GM19467 (cell line): ENCODE results near the gene TIGD2.

ENCODE experiments used
- ATAC-seq: cut with Tn5 transposase; IDR thresholded peaks from one replicate; pipeline ENCODE4 v1.9.1; 2021; ENCODE audit warnings: mild to moderate bottlenecking, moderate library complexity; ENCODE audit not compliant: unreplicated experiment

Gene TIGD2

DNA sequence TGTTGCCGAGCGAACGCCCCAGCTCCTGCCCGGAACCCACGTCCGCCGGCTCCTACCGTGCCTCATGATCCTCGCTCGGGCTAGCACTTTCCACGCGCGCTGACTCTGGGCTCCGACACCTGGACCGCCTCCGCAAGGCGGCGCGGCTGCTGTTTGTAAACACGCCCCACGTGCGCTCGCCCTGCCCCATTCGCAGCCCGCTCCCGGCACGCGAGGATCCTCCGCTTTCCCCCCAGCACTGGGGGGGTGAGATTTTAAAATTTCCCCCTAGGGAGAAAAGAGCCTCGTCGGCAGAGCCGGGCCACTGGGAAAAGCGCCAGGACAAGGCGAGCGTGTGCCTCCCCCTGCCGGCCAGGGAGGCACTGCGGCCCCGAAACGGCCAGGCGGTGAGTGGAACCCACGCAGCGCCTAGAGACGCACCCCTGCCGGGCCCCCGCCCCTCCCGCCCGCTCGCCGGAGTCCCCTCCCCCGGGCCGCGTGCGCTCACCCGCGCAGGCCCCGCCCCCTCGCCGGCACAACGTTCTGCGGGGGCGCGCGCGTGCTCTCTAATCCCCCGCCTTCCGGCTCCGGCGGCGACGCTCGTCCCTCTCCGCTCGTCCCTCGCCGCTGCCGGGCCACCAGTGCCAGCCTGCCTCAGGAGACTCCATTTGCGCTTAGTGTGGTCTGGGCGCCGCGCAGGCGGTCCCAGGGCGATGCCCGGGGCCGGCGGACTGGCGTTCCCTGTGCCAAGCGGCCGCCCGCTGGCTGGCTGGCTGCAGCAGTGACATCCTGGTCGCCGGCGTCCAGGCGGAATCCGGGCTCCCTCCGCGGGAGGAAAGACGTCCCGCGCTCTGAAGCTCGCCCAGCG is at the start of gene TIGD2:
TSS of gene TIGD2 (plus strand) at position 548 of the 847 bp plus-strand sequence. CDS start 1,442 bp downstream, outside the sequence.
- ATAC-seq: peak; percentile 87

DNA sequence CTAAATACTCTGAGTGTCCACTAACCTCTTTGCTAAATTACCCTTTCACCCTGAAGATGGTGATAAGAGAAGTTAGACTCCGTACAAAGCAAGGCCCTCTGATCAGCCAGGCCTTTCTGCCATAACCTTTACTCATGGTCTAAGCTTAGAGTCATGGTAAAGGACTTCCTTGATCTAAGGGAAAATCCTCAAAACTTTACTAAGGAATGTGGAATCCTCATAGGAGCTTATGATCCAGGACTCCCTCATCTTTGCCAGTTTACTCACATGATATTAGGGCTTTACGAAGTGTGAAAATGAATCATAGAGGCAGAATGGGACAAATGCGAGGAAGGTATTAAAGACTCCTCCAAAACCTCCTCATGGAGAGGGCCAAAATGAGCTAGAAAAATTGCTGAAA is 46.5 kb upstream of the TIGD2 start:
- no peak for ATAC-seq

DNA sequence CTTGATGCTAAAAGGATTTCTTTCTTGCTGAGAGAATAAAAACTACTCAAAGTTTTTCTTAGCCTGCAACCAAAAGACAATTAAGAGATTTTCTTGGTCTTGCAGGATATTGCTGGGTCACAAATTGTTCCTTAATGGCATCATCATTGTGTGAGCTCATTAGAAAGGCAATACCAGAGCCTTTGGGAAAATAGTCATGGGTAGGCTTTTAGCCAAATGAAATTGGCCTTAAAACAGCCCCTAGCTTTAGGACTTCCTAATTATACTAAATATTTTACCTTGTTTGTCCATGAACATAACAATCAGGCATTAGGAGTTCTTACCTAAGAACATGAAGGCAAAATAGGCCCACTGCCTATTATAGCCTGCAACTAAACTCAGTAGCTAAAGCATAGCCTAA is 43.9 kb upstream of the TIGD2 start:
- ATAC-seq: no peak

DNA sequence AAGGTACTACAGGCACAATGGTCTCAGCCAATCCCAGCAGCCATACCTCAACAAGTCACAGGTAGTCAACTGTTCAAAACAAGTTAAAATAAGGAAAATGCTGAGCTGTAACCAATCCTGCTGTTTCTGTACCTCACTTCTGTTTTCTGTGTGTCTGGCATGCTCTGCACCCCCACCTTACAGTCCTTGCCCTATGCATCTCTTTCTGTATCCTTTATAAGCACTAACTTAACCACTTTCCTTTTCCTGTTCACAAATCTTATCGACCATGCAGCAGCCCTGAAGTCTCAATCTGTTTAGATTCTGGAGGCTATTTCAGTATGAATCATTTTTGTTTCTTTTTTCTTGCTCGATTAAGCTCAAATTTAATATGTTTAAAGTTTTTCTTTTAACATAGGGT is 41.9 kb upstream of the TIGD2 start:
- peak; percentile 76 for ATAC-seq

DNA sequence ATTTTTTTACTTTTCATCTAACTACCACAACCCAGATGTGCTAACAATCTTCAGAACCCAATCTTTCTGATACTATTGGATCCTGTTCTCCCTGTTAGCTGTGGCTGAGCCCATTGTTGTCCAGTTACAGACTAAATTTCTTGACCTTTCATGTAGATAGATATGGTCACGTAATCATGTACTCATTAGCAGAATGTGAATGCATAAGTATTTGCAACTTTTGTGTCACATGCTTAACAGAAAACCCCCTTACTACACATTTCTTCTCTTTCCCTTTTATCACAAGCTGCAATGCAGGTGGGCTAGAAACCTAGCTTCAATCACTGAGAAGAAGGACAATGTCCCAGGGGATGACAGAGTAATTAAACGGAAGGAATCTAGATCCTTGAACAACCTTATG is 41.3 kb upstream of the TIGD2 start:
- no peak for ATAC-seq

DNA sequence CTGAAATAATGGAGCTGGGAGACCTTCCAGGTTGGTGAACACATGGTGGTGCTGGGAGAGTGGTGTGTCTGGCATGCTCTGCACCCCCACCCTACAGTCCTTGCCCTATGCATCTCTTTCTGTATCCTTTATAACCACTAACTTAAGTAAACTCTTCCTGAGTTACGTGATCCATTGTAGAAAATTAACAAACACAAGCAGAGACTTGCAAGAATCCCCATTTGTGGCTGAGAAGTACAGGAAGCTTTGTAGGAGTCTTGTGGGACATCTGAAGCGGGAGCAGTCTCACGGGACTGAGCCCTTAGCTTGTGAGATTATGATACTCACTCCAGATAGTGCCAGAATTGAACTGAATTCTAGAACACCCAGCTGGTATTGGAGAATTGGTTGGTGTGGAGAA is 40.0 kb upstream of the TIGD2 start:
- no peak for ATAC-seq

DNA sequence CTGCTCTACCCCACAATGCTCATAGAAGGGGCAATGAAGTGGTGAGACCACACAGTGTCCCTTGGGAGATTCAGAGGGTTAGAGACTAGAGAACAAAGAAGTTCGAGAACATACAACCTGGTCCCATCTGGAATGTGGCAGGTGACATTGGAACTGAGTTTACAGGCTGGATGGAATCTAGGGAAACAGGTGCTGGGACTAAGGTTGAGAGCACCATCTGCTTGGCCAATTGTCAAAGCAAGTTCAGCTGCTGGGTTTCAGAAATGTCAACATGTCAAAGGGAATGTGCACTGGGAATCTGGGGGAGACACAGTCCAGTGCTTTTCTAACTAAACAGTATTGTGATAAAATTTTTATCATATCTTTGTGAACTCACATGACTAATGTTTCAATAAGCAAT is 38.4 kb upstream of the TIGD2 start:
- ATAC-seq: no peak

DNA sequence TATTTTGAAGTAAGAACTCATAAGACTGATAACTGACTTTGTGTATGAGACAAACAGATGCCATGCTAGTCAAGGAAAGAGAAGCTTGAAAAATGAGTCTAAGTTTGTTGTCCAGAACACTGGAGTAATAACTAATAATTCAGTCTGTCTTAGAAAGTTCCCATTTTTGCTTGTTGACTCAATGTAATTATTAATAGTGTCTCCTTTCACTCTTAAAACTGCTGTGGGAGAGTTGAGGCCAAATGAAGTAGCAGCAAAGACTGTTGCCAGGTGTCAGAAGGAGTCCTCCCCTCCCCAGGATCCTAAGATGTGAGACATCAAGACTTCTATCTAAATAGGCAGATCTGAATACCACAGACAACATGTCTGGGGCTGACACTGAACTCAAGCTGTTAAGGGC is 33.6 kb upstream of the TIGD2 start:
- no peak for ATAC-seq

DNA sequence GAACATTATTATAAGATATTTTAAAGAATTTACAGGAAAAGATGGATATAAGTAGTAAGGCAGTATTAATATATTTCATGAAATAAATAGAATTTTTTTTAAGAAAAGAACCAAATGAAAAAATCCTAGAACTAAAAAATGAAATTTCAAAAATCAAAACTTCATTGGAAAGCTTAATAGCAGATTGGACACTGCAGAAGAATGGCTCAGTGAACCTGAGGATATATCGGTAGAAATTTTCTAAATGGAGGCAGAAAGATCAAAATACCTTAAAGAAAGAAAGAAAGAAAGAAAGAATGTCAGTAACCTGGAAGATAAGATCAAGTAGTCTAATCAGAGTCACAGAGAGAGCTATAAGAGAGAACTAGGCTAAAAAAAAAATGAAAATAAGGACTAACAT is 33.0 kb upstream of the TIGD2 start:
- no peak for ATAC-seq

DNA sequence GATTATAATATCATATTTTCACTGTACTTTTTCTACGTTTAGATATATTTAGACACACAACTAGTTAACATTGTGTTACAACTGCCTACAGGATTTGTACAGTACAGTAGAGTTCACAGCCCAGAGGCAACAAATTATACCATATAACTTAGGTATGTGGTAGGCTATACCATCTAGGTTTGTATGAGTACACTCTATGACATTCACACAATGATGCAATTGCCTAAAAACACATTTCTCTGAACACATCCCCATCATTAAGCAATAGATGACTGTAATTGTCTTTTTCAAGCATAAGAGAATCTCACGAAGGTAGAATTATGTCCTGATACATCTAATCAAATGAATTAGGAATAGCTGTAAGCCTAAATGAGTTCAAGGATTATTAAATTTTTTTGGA is 12.3 kb upstream of the TIGD2 start:
- ATAC-seq: no peak

DNA sequence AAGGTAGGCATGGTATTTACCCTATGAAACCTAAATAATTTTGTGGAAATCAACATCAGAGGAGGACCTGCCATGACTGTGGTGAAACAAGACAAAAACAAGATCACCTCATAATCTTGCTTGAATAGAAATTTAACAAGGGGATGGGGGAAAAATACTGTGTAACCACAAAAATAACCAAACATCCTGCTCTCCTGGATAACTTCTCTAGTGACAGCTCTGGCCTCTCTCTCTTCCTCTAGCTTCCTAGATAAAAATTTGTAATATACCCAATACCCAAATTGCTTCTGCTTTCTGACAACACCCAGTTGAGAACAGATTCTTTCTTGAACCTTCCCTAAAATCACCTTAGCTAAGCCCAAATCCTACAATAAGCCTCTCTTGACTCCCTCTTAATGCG is 11.9 kb upstream of the TIGD2 start:
- ATAC-seq: no peak

DNA sequence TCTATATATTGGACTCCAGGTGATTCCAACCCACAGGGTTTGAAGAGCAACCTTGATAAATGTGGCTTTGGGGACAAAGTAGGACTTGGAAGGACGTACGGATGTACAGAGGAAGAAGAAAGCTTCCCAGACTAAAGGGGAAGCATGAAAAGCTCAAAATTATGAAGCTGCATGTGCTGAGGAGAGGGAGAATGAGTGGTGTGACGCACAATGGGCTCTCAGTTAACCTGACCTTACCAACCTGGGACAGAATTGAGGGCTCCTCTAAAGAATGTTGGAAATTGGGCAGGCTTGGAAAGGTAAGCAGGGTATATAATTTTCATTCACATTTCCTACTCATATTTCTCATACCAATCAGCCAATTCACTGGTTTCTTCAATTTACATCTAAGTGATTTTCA is 10.5 kb upstream of the TIGD2 start:
- no peak for ATAC-seq

DNA sequence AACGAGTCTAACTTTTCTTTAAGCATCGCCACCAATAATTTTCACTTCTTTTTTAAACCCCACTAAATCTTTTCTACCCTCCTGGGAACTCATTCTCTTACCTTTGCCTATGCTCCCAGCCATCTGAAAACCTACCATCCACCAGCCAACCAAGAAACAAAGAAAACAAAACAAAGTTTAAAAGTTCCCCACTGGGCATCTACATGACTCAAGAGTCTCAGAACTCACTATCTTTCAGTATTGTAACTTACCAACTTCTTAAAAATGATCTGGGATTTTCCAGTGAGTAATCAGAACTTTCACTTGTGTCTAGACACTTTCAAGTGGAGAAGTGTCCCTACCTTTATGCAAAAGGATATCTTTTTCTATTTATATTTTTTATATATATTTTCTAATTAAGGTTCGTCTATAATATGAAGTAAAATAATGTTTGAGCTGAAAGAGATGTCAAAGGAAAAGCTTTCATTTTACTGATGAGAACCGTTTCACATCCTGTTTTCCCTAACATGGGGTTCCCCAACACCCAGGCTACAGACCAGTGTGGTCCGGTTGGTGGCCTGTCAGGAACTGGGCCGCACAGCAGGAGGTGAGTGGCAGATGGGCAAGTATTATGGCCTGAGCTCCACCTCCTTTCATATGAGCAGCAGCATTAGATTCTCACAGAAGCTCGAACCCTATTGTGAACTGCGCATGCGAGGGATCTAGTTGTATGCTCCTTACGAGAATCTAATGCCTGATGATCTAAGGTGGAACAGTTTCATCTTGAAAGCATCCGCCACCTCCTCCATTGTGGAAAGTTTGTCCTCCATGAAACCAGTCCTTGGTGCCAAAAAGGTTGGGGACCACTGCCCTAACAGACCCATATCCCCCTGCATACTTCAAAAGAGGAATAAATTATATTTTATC is 9.8 kb upstream of the TIGD2 start:
- peak; percentile 96 for ATAC-seq

DNA sequence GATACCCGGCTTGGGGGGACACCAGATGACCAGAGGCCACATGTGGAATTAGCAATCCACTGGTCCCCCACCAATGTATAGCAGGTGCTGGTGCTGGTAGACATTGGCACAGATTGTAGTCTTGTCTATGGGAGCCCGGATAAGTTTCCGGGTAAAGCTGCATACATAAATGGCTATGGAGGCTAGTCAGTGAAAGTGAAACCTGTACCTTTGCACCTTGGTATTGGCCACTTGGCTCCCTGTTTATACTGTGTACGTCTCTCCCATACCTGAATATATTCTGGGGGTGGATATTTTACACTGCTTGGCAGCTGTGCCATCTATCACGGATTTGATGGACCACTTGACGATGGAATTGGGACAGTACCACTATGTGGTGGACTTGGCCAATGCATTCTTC is 5.6 kb upstream of the TIGD2 start:
- ATAC-seq: no peak

DNA sequence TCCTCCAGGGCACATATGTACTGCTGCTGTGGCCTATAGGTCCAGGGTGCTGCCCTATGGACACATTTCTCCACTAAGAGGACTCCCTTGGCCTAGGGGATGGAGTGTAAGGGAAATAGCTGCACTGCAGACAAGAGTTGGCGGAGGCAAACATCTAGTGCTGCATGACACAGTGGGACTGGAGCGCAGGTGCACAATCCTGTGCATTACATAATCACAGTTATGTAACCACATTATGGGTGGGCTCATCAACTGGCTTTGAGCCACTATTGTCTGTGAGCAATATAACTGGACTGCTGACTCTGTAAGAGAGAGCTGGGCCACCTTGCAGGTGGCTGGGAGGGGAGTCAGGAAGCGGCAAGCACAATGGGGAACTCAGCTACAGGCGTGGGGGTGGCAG is 3.2 kb upstream of the TIGD2 start:
- ATAC-seq: no peak

DNA sequence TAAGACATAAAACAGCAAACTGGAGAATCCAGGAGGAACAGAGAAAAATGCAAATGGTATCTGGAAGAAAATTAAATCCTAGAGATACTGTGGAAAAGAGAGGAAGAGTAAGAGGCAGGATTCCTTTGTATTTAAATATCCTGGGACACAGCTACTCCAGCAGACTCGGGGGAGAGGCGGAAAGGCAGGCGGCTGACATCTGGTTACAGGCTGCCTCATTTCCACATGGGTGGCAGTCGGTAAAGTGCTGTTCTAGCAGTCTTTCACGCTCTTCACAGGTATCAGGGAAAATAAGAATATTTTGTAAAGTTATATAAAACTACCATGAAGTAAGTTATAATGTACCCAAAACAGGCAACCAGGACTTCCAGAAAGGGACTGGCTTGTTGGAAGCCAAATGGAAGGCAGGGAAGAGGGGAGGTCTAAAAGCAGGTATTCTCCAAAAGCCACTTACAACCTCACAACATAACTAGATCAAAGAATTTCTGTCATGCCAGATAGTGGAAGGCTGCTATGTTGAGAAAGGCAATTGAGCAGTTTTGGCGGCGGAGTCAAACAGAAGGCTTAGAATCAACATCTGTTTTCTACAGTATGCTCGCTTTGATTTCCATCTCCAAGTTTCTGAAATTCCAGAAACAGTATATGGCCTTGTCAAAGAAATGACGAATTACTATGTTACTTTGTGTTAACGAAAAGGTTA is 1.3 kb upstream of the TIGD2 start:
- no peak for ATAC-seq

DNA sequence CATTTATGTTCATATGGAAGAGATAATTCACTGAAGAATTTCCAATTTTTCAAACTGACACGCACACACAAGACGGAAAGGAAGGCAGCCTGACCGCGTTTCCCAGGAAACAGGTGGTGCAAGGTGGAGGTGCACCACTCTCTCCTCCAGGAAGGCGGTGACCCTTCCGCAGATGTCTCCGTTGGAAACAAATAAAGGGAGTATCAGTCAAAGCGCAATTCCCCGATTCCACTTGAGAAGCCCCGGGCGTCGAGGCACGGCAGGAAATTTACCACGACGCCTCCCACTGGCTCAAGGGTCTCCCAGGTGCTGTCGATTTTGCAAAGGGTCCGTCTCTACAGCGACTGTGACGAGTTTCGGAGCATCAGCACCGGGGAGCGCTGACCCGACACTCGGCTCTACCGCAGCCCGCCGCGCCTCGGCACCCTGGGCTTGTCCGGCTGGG is 770 bp upstream of the TIGD2 start:
- ATAC-seq: no peak

DNA sequence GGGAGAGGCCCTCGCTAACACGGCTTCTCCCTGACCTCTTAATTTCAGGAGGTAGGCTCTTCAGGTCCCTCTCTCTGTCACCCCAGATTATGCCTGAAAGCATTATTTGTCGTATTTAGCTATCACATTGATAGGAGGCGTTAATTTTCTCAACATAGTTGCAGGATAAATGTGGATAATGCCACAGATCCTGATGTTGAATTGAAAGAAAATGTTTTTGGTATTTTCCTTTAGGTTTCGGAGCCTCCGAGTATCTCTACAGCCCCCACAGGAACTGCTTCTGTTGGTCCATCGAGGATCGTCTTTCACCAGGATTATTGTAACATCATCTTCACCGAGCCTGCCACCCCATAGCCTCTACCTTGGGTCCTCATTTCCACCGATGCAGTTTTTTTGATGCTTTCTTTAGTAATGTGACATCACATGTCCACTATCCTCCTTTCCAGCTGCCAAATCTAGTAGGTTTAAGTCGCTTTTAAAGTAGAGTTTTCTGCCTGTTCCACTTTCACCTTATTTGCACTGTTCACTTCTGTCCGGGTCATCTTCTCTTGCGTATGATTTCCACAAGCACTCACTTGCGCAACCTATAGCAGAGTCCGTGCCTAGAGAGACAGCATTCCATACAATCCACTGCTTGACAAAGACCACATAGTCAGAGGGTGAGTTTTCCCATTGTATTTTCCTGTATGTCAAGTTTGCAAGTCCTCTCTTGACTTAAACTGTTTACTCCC is 665 bp downstream of the TIGD2 start:
- no peak for ATAC-seq

DNA sequence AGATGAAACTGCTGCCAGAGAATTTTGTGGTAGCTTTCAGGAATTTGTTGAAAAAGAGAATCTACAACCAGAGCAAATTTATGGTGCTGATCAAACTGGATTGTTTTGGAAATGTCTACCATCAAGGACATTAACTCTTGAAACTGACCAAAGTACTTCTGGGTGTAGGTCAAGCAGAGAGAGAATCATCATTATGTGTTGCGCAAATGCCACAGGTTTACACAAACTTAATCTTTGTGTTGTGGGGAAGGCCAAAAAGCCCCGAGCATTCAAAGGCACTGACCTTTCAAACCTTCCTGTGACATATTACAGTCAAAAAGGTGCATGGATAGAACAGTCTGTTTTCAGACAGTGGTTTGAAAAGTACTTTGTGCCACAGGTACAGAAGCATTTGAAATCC is 2.1 kb downstream of the TIGD2 start:
- ATAC-seq: no peak

DNA sequence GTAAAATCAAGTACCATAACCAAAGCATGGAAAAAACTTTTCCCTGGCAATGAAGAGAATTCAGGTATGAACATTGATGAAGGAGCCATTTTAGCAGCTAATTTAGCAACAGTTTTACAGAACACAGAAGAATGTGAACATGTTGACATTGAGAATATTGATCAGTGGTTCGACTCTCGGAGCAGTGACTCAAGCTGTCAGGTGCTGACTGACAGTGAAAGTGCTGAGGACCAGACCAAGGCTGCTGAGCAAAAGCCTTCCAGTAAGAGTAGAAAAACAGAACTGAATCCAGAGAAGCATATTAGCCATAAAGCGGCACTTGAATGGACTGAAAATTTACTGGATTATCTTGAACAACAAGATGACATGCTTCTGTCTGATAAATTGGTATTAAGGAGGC is 2.8 kb downstream of the TIGD2 start:
- ATAC-seq: no peak

DNA sequence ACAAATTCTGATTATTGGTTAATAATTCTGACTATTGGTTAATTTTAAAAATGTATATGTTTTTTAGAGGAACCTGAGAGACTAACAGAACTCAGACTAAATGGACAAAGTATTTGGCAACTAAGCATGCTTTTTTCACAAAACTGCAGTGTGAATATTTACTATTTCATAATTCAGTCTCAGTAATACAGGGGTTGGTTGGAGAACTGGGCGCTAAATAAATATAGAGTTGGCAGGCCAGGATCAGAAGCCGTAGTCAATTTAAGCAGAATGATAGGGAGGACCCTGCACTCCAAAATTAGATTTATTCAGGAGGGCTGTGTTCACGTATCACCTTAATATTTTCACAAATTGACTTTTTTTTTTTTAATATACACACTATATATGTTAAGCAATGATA is 5.8 kb downstream of the TIGD2 start:
- ATAC-seq: no peak
